Ishikawa (cell line): ENCODE data around the gene LMAN2.
A peak's percentile ranks its signal among the peaks of the same experiment; 100 is the strongest.

Source experiments
- CEBPB ChIP-seq: IDR thresholded peaks from 2 replicates; pipeline ENCODE4 v1.6.1; 2012
- CREB1 ChIP-seq: IDR thresholded peaks from 2 replicates; pipeline ENCODE4 v1.6.1; 2012; ENCODE audit warnings: low read depth
- EGR1 ChIP-seq: IDR thresholded peaks from 2 replicates; pipeline ENCODE4 v1.6.1; 2012
- EP300 ChIP-seq: IDR thresholded peaks from 2 replicates; pipeline ENCODE4 v1.6.1; 2012; ENCODE audit warnings: borderline replicate concordance
- FOXM1 ChIP-seq: IDR thresholded peaks from 2 replicates; pipeline ENCODE4 v1.6.1; 2012; ENCODE audit warnings: low read depth, borderline replicate concordance
- MAX ChIP-seq: IDR thresholded peaks from 2 replicates; pipeline ENCODE4 v1.6.1; 2012
- NFIC ChIP-seq: IDR thresholded peaks from 2 replicates; pipeline ENCODE4 v1.6.1; 2012
- RAD21 ChIP-seq: IDR thresholded peaks from 2 replicates; pipeline ENCODE4 v1.6.1; 2012; ENCODE audit warnings: low read depth
- REST ChIP-seq: IDR thresholded peaks from 2 replicates; pipeline ENCODE4 v1.6.1; 2012; ENCODE audit warnings: low read depth, mild to moderate bottlenecking
- TAF1 ChIP-seq: IDR thresholded peaks from 2 replicates; pipeline ENCODE4 v1.6.1; 2012; ENCODE audit warnings: low read depth, mild to moderate bottlenecking
- TCF12 ChIP-seq: IDR thresholded peaks from 2 replicates; pipeline ENCODE4 v1.6.1; 2012; ENCODE audit warnings: low read depth
- TEAD4 ChIP-seq: IDR thresholded peaks from 2 replicates; pipeline ENCODE4 v1.6.1; 2012
- USF1 ChIP-seq: IDR thresholded peaks from 2 replicates; pipeline ENCODE4 v1.6.1; 2012
- YY1 ChIP-seq: IDR thresholded peaks from 2 replicates; pipeline ENCODE4 v1.6.1; 2012; ENCODE audit warnings: low read depth
- ZBTB7A ChIP-seq: IDR thresholded peaks from 2 replicates; pipeline ENCODE4 v1.6.1; 2012; ENCODE audit warnings: low read depth

LMAN2 gene

GRCh38 chr5:177325868-177326381 is 25.5 kb downstream of the LMAN2 start:
- TF ChIP-seq NFIC (no peak), TAF1 (no peak), RAD21 (no peak), TEAD4 (no peak), EGR1 (no peak), CEBPB (no peak), YY1 (no peak)

- TF ChIP-seq RAD21 = no peak
- TF ChIP-seq EGR1 = no peak
- no peak for TF ChIP-seq REST
- no peak for TF ChIP-seq TAF1
- TF ChIP-seq USF1 = no peak
- no peak for TF ChIP-seq TCF12
- TF ChIP-seq MAX = no peak
- TF ChIP-seq ZBTB7A = no peak
- no peak for TF ChIP-seq NFIC
- no peak for TF ChIP-seq CEBPB
These were observed 30.6 kb downstream of the LMAN2 start for GRCh38 chr5:177320879-177321278.

GRCh38 chr5:177319913-177320588 is 31.4 kb downstream of the LMAN2 start:
- TF ChIP-seq NFIC (no peak), ZBTB7A (no peak), USF1 (no peak), RAD21 (no peak), EP300 (no peak), FOXM1 (no peak), REST (no peak), CEBPB (no peak), TEAD4 (no peak), CREB1 (no peak), TCF12 (no peak), MAX (no peak), YY1 (no peak), EGR1 (no peak), TAF1 (no peak)

GRCh38 chr5:177317959-177318377 is 33.5 kb downstream of the LMAN2 start:
- TF ChIP-seq RAD21 = peak; percentile 89
- no peak for TF ChIP-seq EGR1

GRCh38 chr5:177316005-177316404 is 35.5 kb downstream of the LMAN2 start:
- TF ChIP-seq TEAD4 (no peak), REST (no peak), RAD21 (no peak), TCF12 (no peak), EP300 (no peak), MAX (no peak), TAF1 (no peak), CEBPB (no peak), FOXM1 (no peak), YY1 (no peak), EGR1 (no peak), CREB1 (no peak), NFIC (no peak), ZBTB7A (no peak), USF1 (no peak)
